Measurements from ENCODE around the gene ANP32D. TPM values are rescaled to one million over a fixed set of nuclear protein-coding genes. Genes with fewer than 3 reads are reported as not detected.
"Not testable (repeated sequence)": the region's sequence is repeated elsewhere in the genome, so short reads cannot be mapped to it uniquely, and the experiment has no call there.

ANP32D gene
- total RNA-seq, 4 donors from 2014 or later = 1.2 TPM; not detected in 3

DNA sequence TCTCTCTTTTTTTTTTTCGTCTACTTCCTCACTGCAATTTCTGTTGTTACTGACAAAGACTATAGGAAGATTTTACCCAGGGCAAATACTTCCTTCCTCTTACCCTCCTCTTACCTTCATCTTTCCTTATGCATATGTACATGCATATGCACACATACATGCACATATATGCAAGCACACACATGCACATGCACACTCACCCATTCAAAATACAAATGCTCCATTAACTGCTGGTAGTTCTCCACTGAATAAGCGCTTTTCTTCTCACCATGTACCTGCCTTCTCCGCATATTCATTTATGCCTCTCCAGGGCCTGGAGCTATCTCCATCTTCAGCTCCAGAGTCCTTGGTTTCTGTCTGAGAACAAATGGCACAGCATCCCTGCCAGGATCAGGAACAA, 10.6 kb downstream of the ANP32D start:
- no peaks in the 10 kb centered on the region for H3K4me1 ChIP-seq
- no peak overlapping the region for H3K4me3 ChIP-seq
- TF ChIP-seq POLR2AphosphoS5 (IDR thresholded peaks at IDR 0.05) (no peak), EP300 (IDR thresholded peaks at IDR 0.05) (no peak)
- TF ChIP-seq, protein P1, sequence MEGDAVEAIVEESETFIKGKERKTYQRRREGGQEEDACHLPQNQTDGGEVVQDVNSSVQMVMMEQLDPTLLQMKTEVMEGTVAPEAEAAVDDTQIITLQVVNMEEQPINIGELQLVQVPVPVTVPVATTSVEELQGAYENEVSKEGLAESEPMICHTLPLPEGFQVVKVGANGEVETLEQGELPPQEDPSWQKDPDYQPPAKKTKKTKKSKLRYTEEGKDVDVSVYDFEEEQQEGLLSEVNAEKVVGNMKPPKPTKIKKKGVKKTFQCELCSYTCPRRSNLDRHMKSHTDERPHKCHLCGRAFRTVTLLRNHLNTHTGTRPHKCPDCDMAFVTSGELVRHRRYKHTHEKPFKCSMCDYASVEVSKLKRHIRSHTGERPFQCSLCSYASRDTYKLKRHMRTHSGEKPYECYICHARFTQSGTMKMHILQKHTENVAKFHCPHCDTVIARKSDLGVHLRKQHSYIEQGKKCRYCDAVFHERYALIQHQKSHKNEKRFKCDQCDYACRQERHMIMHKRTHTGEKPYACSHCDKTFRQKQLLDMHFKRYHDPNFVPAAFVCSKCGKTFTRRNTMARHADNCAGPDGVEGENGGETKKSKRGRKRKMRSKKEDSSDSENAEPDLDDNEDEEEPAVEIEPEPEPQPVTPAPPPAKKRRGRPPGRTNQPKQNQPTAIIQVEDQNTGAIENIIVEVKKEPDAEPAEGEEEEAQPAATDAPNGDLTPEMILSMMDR (IDR thresholded peaks at IDR 0.05) = no peak
- WGBS, 2 donors (ENCODE audit: low coverage in 1 of 2) = 85 to 100% methylated on average over 3 of the region's 3 CpGs
- ATAC-seq = no peak
- no peak overlapping the region for H3K27ac ChIP-seq
- H3K36me3 ChIP-seq = no peaks in the 10 kb centered on the region
- H3K27me3 ChIP-seq = no peaks in the 10 kb centered on the region
- no peaks in the 10 kb centered on the region for H3K9me3 ChIP-seq

DNA sequence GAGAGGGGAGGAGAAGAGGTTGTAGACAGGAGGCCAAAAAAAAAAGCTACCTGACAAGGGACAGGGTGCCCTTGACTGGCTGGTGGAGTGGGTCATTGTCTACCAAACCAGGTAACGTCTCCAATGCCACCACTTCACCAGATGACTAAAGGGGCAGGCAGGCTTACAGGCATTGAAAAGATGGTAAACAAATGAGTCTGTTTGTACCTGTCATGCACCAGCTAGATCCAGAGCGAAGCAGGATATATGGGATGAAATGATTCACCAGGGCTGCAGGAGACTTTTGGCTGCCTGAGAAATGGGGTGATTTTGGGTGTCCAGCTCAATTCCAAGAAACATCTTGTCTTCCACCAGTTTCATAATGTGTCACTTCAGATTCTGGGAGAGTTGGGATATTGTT, 13.9 kb downstream of the ANP32D start:
- ATAC-seq = no peak

DNA sequence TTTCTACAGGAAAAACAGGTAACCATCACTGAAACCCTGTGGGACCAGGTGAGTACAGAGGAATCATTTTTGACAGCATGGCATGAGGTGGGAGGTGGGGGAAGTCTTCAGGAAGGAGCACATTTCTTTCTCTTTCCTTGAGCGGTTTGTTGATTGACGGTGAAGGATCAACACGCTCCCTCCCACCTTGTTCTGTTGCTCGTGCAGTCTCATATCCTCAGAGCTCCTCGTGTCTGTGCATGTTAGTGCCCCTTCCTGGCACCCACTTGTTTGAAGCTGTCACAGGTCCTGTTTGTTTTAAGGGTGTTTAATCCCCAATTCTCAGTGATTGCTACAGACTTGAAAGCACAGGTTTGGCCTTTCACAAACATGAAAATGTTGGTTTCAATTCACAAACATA, 14.3 kb downstream of the ANP32D start:
- Histone ChIP-seq H3K27me3 (no peaks in the 10 kb centered on the region), H3K27ac (no peak overlapping the region), H3K4me1 (no peaks in the 10 kb centered on the region), H3K9me3 (no peaks in the 10 kb centered on the region), H3K36me3 (no peaks in the 10 kb centered on the region), H3K4me3 (no peak overlapping the region)
- TF ChIP-seq EP300 (IDR thresholded peaks at IDR 0.05) = no peak
- TF ChIP-seq POLR2A (IDR thresholded peaks at IDR 0.05) = no peak
- TF ChIP-seq POLR2AphosphoS5 (IDR thresholded peaks at IDR 0.05) = no peak
- TF ChIP-seq, protein P1 (IDR thresholded peaks at IDR 0.05) = no peak
- ATAC-seq = no peak
- WGBS, 2 donors (ENCODE audit: low coverage in 1 of 2) = 76 to 81% methylated on average over 4 to 5 of the region's 5 CpGs

More for the DNA sequence above, 13.9 kb downstream of the ANP32D start:
- Histone ChIP-seq H3K27ac (no peak overlapping the region), H3K4me1 (no peaks in the 10 kb centered on the region), H3K9me3 (no peaks in the 10 kb centered on the region), H3K27me3 (no peaks in the 10 kb centered on the region), H3K4me3 (no peak overlapping the region), H3K36me3 (no peaks in the 10 kb centered on the region)
- TF ChIP-seq POLR2A (IDR thresholded peaks at IDR 0.05) (no peak), POLR2AphosphoS5 (IDR thresholded peaks at IDR 0.05) (no peak), EP300 (IDR thresholded peaks at IDR 0.05) (no peak)
- TF ChIP-seq, protein P1 (IDR thresholded peaks at IDR 0.05) = no peak
- 69 to 77% methylated on average over 2 of the region's 2 CpGs for WGBS, 2 donors (ENCODE audit: low coverage in 1 of 2)

DNA sequence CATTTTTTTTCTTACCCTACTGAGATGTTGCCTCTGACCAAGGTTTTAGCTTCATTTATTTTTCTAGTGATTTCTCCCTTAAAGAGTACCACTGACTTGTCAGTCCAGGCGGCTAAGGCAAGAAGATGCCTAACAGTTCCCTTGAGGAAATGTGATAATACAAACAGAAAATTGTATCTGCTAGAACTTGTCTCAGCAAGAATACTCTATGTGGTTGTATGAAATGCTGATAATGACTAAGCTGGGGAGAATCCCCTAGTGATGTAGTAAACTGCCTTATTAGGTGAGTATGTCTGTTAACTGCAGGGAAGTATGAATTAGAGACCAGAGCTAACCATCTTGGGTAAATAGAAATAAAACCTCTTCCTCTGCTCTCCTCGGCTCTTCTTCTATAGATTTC, 16.7 kb downstream of the ANP32D start:
- no peaks in the 10 kb centered on the region for H3K9me3 ChIP-seq
- no peak for ATAC-seq
- no peaks in the 10 kb centered on the region for H3K27me3 ChIP-seq

DNA sequence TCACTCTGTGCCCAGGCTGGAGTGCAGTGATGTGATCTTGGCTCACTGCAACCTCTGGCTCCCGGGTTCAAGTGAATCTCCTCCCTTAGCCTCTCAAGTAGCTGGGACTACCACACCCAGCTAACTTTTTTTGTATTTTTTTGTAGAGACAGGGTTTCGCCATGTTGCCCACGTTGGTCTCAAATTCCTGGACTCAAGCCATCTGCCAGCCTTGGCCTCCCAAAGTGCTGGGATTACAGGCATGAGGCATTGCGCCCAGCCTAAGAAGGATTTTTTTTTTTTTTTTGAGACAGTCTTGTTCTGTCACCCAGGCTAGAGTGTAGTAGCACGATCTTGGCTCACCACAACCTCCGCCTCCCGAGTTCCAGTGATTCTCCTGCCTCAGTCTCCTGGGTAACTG, 17.1 kb downstream of the ANP32D start:
- H3K27me3 ChIP-seq, H3K36me3 ChIP-seq, H3K4me1 ChIP-seq, H3K4me3 ChIP-seq, ATAC-seq, H3K9me3 ChIP-seq, H3K27ac ChIP-seq: not testable (repeated sequence)
- WGBS, 2 donors (ENCODE audit: low coverage in 1 of 2) = 50 to 81% methylated on average over 1 to 7 of the region's 7 CpGs

More for the DNA sequence above, 16.7 kb downstream of the ANP32D start:
- WGBS, 2 donors (ENCODE audit: low coverage in 1 of 2) = 50 to 60% methylated on average over 1 to 2 of the region's 2 CpGs
- Histone ChIP-seq H3K4me1 (no peaks in the 10 kb centered on the region), H3K4me3 (no peak overlapping the region), H3K27ac (no peak overlapping the region), H3K36me3 (no peaks in the 10 kb centered on the region)
- TF ChIP-seq, protein P1 (IDR thresholded peaks at IDR 0.05) = no peak
- no peak for TF ChIP-seq EP300 (IDR thresholded peaks at IDR 0.05)
- no peak for TF ChIP-seq POLR2AphosphoS5 (IDR thresholded peaks at IDR 0.05)
- no peak for TF ChIP-seq POLR2A (IDR thresholded peaks at IDR 0.05)

DNA sequence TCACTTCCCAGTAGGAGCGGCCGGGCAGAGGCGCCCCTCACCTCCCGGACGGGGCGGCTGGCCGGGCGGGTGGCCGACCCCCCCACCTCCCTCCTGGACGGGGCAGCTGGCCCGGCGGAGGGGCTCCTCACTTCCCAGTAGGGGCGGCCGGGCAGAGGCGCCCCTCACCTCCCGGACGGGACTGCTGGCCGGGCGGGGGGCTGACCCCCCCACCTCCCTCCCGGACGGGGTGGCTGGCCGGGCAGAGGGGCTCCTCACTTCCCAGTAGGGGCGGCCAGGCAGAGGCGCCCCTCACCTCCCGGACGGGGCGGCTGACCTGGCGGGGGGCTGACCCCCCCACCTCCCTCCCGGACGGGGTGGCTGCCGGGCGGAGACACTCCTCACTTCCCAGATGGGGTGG, 27.9 kb downstream of the ANP32D start:
- no CpG with 5 or more reads among the region's 32 CpGs for WGBS, 2 donors (ENCODE audit: low coverage in 1 of 2)
- not testable (repeated sequence) for H3K36me3 ChIP-seq, ATAC-seq, H3K4me1 ChIP-seq, H3K27me3 ChIP-seq, H3K4me3 ChIP-seq, H3K9me3 ChIP-seq, H3K27ac ChIP-seq

DNA sequence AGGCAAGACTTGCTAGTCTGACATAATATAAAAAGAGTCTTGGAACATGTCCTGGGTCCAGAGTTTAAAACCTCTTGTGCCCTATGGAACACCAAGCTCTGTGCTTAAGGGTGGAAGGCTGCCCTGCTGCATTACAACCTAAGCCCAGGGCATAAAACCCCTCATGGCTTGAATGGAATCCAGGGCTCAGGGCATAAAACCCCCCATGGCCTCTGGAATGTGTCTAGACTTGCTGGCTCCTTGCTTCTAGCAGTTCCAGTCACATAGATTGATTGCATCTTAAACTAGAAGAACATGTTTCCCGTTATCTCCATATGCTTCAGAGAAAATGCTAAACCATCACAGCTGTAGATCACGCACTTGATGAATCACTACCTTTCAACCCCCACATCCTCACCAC, 34.5 kb downstream of the ANP32D start:
- 67 to 80% methylated on average over 1 to 2 of the region's 2 CpGs for WGBS, 2 donors (ENCODE audit: low coverage in 1 of 2)
- not testable (repeated sequence) for H3K4me1 ChIP-seq, H3K27ac ChIP-seq, H3K9me3 ChIP-seq, H3K36me3 ChIP-seq, ATAC-seq, H3K27me3 ChIP-seq, H3K4me3 ChIP-seq

Measured in gastroesophageal sphincter (tissue), 4 donors.